GM21367 (cell line): ENCODE results near the gene RSBN1L.
"Not testable (repeated sequence)": the region's sequence is repeated elsewhere in the genome, so short reads cannot be mapped to it uniquely, and the experiment has no call there.

Source experiments
- ATAC-seq: cut with Tn5 transposase; IDR thresholded peaks from one replicate; pipeline ENCODE4 v1.9.1; 2021; ENCODE audit not compliant: unreplicated experiment

The RSBN1L gene

GRCh38 chr7:77765481-77765880 is 69.2 kb downstream of the RSBN1L start:
- ATAC-seq, result no peak

- ATAC-seq, result no peak
Observed at GRCh38 chr7:77765906-77766800, 69.9 kb downstream of the RSBN1L start.

- no peak for ATAC-seq
Observed at GRCh38 chr7:77766801-77767605, 70.7 kb downstream of the RSBN1L start.

GRCh38 chr7:77770316-77770715 is 74.1 kb downstream of the RSBN1L start:
- ATAC-seq, result no peak

- ATAC-seq, result no peak
Observed at GRCh38 chr7:77771901-77772300, 75.6 kb downstream of the RSBN1L start.

GRCh38 chr7:77778535-77778934 is 82.3 kb downstream of the RSBN1L start:
- no peak for ATAC-seq

GRCh38 chr7:77782383-77782782 is 86.1 kb downstream of the RSBN1L start:
- ATAC-seq, result no peak

- no peak for ATAC-seq
Observed at GRCh38 chr7:77783111-77783510, 86.9 kb downstream of the RSBN1L start.

- ATAC-seq, result no peak
Observed at GRCh38 chr7:77783545-77783944, 87.3 kb downstream of the RSBN1L start.

- ATAC-seq, result not testable (repeated sequence)
Observed at GRCh38 chr7:77784426-77784825, 88.2 kb downstream of the RSBN1L start.

GRCh38 chr7:77786018-77786417 is 89.8 kb downstream of the RSBN1L start:
- no peak for ATAC-seq

- no peak for ATAC-seq
Observed at GRCh38 chr7:77786741-77787140, 90.5 kb downstream of the RSBN1L start.

GRCh38 chr7:77788327-77788902 is 92.2 kb downstream of the RSBN1L start:
- no peak for ATAC-seq

GRCh38 chr7:77791336-77791735 is 95.1 kb downstream of the RSBN1L start:
- no peak for ATAC-seq

- no peak for ATAC-seq
Observed at GRCh38 chr7:77791956-77792355, 95.7 kb downstream of the RSBN1L start.

- no peak for ATAC-seq
Observed at GRCh38 chr7:77794000-77794399, 97.7 kb downstream of the RSBN1L start.

- no peak for ATAC-seq
Observed at GRCh38 chr7:77796109-77796508, 99.8 kb downstream of the RSBN1L start.

- no peak for ATAC-seq
Observed at GRCh38 chr7:77796960-77797359, 100.7 kb downstream of the RSBN1L start.

GRCh38 chr7:77797734-77798393 is 101.6 kb downstream of the RSBN1L start:
- peak; percentile 19 for ATAC-seq

GRCh38 chr7:77798394-77799077 is 102.3 kb downstream of the RSBN1L start, which contains the start of the genes PHTF2 and TMEM60:
Gene PHTF2 (plus strand): TSS chr7:77798773.
Gene TMEM60 (minus strand): TSS chr7:77798434. CDS start chr7:77794373, 4,061 bp downstream.
- ATAC-seq, result peak; percentile 87
